ENCODE results near the gene DEFB123. TPM values are rescaled to one million over a fixed set of nuclear protein-coding genes. Genes with fewer than 3 reads are reported as not detected.

Gene DEFB123
- total RNA-seq, 1 donor from 2014 or later = not detected

DNA sequence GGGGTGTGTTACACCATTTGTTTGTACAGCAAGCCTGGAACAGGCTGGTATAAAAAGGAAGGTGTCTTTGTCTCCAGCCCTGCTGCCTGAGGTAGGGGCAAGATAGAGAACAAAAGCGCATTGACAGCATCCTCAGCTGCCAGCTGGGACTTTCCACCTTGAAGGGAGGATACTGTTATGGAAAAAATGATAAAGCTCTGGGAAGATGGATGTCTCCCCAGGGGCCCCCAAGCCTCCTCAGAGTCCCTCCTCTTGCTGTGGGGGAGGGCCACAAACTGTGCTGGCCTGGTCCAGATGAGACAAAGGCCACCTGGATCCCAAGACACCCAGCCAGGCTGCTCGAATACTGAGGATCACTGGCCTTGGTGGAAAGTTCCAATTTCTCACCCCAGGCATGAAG is 47.7 kb downstream of the DEFB123 start:
- peaks cover 24% of the 10 kb centered on the region for H3K27me3 Mint-ChIP-seq (ENCODE audit: unreplicated experiment)
- no peak for DNase-seq (ENCODE audit: extremely low spot score, unreplicated experiment)
- TF ChIP-seq, protein P1, sequence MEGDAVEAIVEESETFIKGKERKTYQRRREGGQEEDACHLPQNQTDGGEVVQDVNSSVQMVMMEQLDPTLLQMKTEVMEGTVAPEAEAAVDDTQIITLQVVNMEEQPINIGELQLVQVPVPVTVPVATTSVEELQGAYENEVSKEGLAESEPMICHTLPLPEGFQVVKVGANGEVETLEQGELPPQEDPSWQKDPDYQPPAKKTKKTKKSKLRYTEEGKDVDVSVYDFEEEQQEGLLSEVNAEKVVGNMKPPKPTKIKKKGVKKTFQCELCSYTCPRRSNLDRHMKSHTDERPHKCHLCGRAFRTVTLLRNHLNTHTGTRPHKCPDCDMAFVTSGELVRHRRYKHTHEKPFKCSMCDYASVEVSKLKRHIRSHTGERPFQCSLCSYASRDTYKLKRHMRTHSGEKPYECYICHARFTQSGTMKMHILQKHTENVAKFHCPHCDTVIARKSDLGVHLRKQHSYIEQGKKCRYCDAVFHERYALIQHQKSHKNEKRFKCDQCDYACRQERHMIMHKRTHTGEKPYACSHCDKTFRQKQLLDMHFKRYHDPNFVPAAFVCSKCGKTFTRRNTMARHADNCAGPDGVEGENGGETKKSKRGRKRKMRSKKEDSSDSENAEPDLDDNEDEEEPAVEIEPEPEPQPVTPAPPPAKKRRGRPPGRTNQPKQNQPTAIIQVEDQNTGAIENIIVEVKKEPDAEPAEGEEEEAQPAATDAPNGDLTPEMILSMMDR (IDR thresholded peaks at IDR 0.05) = no peak
- no peak overlapping the region for H3K27ac Mint-ChIP-seq (ENCODE audit: unreplicated experiment)
- H3K36me3 Mint-ChIP-seq (ENCODE audit: unreplicated experiment) = no peaks in the 10 kb centered on the region
- no peaks in the 10 kb centered on the region for H3K4me1 Mint-ChIP-seq (ENCODE audit: unreplicated experiment)
- H3K9me3 Mint-ChIP-seq (ENCODE audit: unreplicated experiment) = no peaks in the 10 kb centered on the region
- H3K4me3 Mint-ChIP-seq (ENCODE audit: unreplicated experiment) = no peak overlapping the region

DNA sequence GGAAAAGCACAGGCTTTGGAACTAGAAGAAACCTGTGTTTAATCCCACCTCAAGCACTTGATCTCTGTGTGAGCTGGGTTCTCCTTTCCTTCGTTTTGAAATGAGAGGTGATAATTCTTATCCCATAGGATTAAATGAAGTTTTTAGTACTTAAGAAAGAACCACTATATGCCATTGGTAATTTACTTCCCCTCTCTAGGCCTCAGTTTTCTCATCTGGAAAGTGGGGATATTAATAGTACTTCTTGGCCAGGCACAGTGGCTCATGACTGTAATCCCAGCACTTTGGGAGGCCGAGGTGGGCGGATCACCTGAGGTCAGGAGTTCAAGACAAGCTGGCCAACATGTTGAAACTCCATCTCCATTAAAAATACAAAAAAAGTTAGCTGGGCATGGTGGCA is 48.7 kb downstream of the DEFB123 start:
- Mint-ChIP-seq H3K9me3 (ENCODE audit: unreplicated experiment) (no peaks in the 10 kb centered on the region), H3K36me3 (ENCODE audit: unreplicated experiment) (no peaks in the 10 kb centered on the region), H3K27me3 (ENCODE audit: unreplicated experiment) (peaks cover 26% of the 10 kb centered on the region), H3K4me1 (ENCODE audit: unreplicated experiment) (no peaks in the 10 kb centered on the region), H3K4me3 (ENCODE audit: unreplicated experiment) (no peak overlapping the region), H3K27ac (ENCODE audit: unreplicated experiment) (no peak overlapping the region)
- TF ChIP-seq, protein P1 (IDR thresholded peaks at IDR 0.05) = no peak
- DNase-seq (ENCODE audit: extremely low spot score, unreplicated experiment) = no peak

DNA sequence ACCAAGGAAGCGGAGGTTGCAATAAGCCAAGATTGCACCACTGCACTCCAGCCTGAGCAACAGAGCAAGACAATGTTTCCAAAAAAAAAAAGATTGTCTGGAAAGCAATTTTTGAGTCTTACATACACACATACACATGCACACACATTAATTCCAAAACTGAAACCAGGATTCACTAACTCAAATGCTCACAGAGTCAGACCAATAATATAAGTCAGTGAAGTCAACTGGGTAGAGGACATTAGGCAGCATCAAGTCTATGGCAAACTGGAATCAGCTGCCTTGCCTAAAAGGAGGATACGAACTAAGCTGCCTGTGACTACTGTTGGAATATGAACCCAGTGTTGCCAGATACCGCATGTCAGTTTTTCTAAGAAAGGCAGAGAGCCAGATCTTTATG is 50.3 kb downstream of the DEFB123 start:
- H3K9me3 Mint-ChIP-seq (ENCODE audit: unreplicated experiment) = no peaks in the 10 kb centered on the region

DNA sequence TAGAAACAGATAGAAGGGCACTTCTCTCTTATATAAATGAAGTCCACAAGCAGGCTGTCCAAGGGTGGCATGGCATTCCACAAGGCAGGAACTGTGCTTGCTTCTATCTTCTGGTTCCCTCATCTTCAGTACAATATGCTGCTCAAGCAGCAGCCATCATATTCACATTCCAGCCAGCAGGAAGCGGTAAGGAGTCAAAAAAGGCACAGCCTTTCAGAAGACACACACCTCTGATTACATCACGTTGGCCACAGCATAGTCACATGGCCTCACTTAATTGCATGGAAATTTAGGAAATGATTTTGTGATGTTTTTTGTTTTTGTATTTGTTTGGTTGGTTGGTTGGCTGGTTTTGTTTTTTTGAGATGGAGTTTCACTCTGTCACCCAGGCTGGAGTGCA is 53.7 kb downstream of the DEFB123 start:
- H3K27me3 Mint-ChIP-seq (ENCODE audit: unreplicated experiment) = peaks cover 31% of the 10 kb centered on the region
- H3K9me3 Mint-ChIP-seq (ENCODE audit: unreplicated experiment) = no peaks in the 10 kb centered on the region

More for the DNA sequence above, 50.3 kb downstream of the DEFB123 start:
- Mint-ChIP-seq H3K27ac (ENCODE audit: unreplicated experiment) (no peak overlapping the region), H3K4me3 (ENCODE audit: unreplicated experiment) (no peak overlapping the region), H3K4me1 (ENCODE audit: unreplicated experiment) (no peaks in the 10 kb centered on the region), H3K36me3 (ENCODE audit: unreplicated experiment) (no peaks in the 10 kb centered on the region), H3K27me3 (ENCODE audit: unreplicated experiment) (peaks cover 37% of the 10 kb centered on the region)
- no peak for DNase-seq (ENCODE audit: extremely low spot score, unreplicated experiment)
- TF ChIP-seq, protein P1 (IDR thresholded peaks at IDR 0.05) = no peak

DNA sequence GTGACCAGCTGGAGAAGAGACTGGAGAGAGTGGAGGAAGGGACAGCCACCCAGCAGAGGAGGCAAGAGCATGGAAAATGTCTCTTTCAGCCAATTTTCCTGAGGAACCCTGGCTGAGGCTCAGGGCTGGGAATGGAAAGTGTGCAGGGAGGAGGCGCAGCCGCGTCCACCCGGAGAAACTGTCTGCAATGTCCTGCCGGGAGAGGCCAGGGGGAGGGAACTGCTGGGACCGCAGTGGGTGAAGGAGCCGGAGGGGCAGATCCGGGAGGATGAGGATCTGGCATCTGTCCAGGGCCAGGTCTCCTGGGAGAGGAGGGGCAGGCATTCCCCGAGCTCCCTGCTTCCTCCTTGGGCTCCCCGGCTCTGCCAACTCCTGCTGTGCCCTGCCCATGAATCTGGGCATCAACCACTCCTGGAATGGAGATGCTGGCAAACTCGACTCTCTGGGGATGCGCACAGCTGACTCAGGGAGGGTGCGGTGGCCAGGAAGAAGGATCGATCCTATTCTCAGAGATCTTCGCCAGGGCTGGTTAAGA is 56.4 kb downstream of the DEFB123 start:
- Mint-ChIP-seq H3K36me3 (ENCODE audit: unreplicated experiment) (no peaks in the 10 kb centered on the region), H3K27ac (ENCODE audit: unreplicated experiment) (peak overlapping the region; percentile 42), H3K9me3 (ENCODE audit: unreplicated experiment) (no peaks in the 10 kb centered on the region), H3K27me3 (ENCODE audit: unreplicated experiment) (peaks cover 31% of the 10 kb centered on the region), H3K4me3 (ENCODE audit: unreplicated experiment) (no peak overlapping the region), H3K4me1 (ENCODE audit: unreplicated experiment) (peaks cover 13% of the 10 kb centered on the region)
- TF ChIP-seq, protein P1 (IDR thresholded peaks at IDR 0.05) = no peak
- peak; percentile 86 for DNase-seq (ENCODE audit: extremely low spot score, unreplicated experiment)

More for the DNA sequence above, 53.7 kb downstream of the DEFB123 start:
- TF ChIP-seq, protein P1 (IDR thresholded peaks at IDR 0.05) = peak; percentile 36
- Mint-ChIP-seq H3K4me1 (ENCODE audit: unreplicated experiment) (peaks cover 13% of the 10 kb centered on the region), H3K27ac (ENCODE audit: unreplicated experiment) (no peak overlapping the region), H3K4me3 (ENCODE audit: unreplicated experiment) (no peak overlapping the region), H3K36me3 (ENCODE audit: unreplicated experiment) (no peaks in the 10 kb centered on the region)
- DNase-seq (ENCODE audit: extremely low spot score, unreplicated experiment) = no peak

All from osteocyte (in vitro differentiated cells).